Hepatocyte (in vitro differentiated cells): ENCODE measurements around the gene ALK. TPM values are rescaled to one million over a fixed set of nuclear protein-coding genes. Genes with fewer than 3 reads are reported as not detected.

Source experiments
- DNase-seq: peaks from one replicate; pipeline ENCODE4 v3.0.0-alpha.2; 2016; ENCODE audit warnings: low spot score
- H2AFZ ChIP-seq: fragments of 200-600 bp; sonication (generic); 2 replicates; pipeline ENCODE4 v1.6.0; 2016; ENCODE audit warnings: antibody characterized with exemption, mild to moderate bottlenecking
- H3K27ac ChIP-seq: fragments of 200-600 bp; sonication (generic); 2 replicates; pipeline ENCODE4 v1.5.1; 2016; ENCODE audit warnings: mild to moderate bottlenecking
- H3K27me3 ChIP-seq: fragments of 200-600 bp; sonication (generic); 2 replicates; pipeline ENCODE4 v1.6.1; 2016
- H3K36me3 ChIP-seq: fragments of 200-600 bp; sonication (generic); replicated peaks from 2 replicates; pipeline ENCODE4 v1.5.1; 2016; ENCODE audit warnings: low read depth; ENCODE audit not compliant: insufficient read depth
- H3K4me1 ChIP-seq: fragments of 200-600 bp; sonication (generic); 2 replicates; pipeline ENCODE4 v1.5.1; 2016; ENCODE audit warnings: mild to moderate bottlenecking, moderate library complexity; ENCODE audit not compliant: insufficient read depth
- H3K4me2 ChIP-seq: fragments of 200-600 bp; sonication (generic); 2 replicates; pipeline ENCODE4 v1.6.0; 2016
- H3K4me3 ChIP-seq: fragments of 200-600 bp; sonication (generic); 2 replicates; pipeline ENCODE4 v1.5.1; 2016; ENCODE audit warnings: mild to moderate bottlenecking
- H3K79me2 ChIP-seq: fragments of 200-600 bp; sonication (generic); 2 replicates; pipeline ENCODE4 v1.6.0; 2017; ENCODE audit warnings: mild to moderate bottlenecking
- H3K9me2 ChIP-seq: fragments of 200-600 bp; sonication (generic); replicated peaks from 2 replicates; pipeline ENCODE4 v1.6.0; 2017; ENCODE audit warnings: mild to moderate bottlenecking; ENCODE audit not compliant: insufficient read depth
- H3K9me3 ChIP-seq: fragments of 200-600 bp; sonication (generic); 2 replicates; pipeline ENCODE4 v1.5.1; 2016; ENCODE audit warnings: low read depth, mild to moderate bottlenecking
- H4K20me1 ChIP-seq: fragments of 200-600 bp; sonication (generic); 2 replicates; pipeline ENCODE4 v1.6.0; 2016; ENCODE audit warnings: mild to moderate bottlenecking; ENCODE audit not compliant: insufficient read depth, poor library complexity, severe bottlenecking
- EZH2 ChIP-seq: fragments of 200-600 bp; sonication (generic); IDR thresholded peaks from 2 replicates; pipeline ENCODE4 v1.6.1; 2016; ENCODE audit warnings: antibody characterized with exemption, mild to moderate bottlenecking, borderline replicate concordance
- EZH2phosphoT487 ChIP-seq: fragments of 200-600 bp; sonication (generic); IDR thresholded peaks from one replicate; pipeline ENCODE4 v1.6.1; 2018; ENCODE audit warnings: antibody characterized with exemption, mild to moderate bottlenecking, low read depth, moderate library complexity; ENCODE audit not compliant: unreplicated experiment, severe bottlenecking
- WGBS: methylation state at CpG from one replicate; pipeline ENCODE4 v1.1.6; 2016; ENCODE audit warnings: low lambda C conversion rate; ENCODE audit errors: missing lambda C conversion rate; 5-methylcytosine and 5-hydroxymethylcytosine counted together
- polyA plus RNA-seq: library from polyadenylated mRNA; unstranded; fragments of >200 nt; fragmentation: Nextera tagmentation; extraction: Ambion mirVana; gene quantifications from 2 replicates; pipeline ENCODE4 v1.2.1, GENCODE V29; 2016
- total RNA-seq: library from RNA; depleted of rRNA; stranded (reverse); fragments of >200 nt; gene quantifications from 2 replicates; pipeline ENCODE4 v1.2.3, GENCODE V29; 2014
- TF ChIP-seq, protein P1 (sequence below): fragments of 200-600 bp; sonication (generic); IDR thresholded peaks from 2 replicates; pipeline ENCODE4 v1.5.1; 2016; ENCODE audit warnings: antibody characterized with exemption, mild to moderate bottlenecking; ENCODE audit not compliant: poor library complexity

Gene ALK
- total and polyA plus RNA-seq, 2 experiments from 2014 or later: 0.16 to 0.27 TPM

GRCh38 chr2:29876374-29876773, 45.0 kb downstream of the ALK start:
- TF ChIP-seq, protein P1, sequence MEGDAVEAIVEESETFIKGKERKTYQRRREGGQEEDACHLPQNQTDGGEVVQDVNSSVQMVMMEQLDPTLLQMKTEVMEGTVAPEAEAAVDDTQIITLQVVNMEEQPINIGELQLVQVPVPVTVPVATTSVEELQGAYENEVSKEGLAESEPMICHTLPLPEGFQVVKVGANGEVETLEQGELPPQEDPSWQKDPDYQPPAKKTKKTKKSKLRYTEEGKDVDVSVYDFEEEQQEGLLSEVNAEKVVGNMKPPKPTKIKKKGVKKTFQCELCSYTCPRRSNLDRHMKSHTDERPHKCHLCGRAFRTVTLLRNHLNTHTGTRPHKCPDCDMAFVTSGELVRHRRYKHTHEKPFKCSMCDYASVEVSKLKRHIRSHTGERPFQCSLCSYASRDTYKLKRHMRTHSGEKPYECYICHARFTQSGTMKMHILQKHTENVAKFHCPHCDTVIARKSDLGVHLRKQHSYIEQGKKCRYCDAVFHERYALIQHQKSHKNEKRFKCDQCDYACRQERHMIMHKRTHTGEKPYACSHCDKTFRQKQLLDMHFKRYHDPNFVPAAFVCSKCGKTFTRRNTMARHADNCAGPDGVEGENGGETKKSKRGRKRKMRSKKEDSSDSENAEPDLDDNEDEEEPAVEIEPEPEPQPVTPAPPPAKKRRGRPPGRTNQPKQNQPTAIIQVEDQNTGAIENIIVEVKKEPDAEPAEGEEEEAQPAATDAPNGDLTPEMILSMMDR: no peak
- TF ChIP-seq EZH2 (no peak), EZH2phosphoT487 (no peak)
- no peak overlapping the region for H3K4me2 ChIP-seq
- no peak overlapping the region for H3K27ac ChIP-seq
- H2AFZ ChIP-seq: no peak overlapping the region
- no peaks in the 10 kb centered on the region for H3K79me2 ChIP-seq
- no peaks in the 10 kb centered on the region for H3K27me3 ChIP-seq
- no peaks in the 10 kb centered on the region for H3K4me1 ChIP-seq
- H3K4me3 ChIP-seq: no peak overlapping the region
- H3K36me3 ChIP-seq: no peaks in the 10 kb centered on the region
- DNase-seq: no peak
- no peaks in the 10 kb centered on the region for H3K9me2 ChIP-seq
- WGBS: 100% methylated on average over 4 of the region's 4 CpGs
- H3K9me3 ChIP-seq: no peaks in the 10 kb centered on the region
- H4K20me1 ChIP-seq: no peaks in the 10 kb centered on the region

GRCh38 chr2:29874745-29875144, 46.6 kb downstream of the ALK start:
- DNase-seq: no peak
- Histone ChIP-seq H3K9me3 (no peaks in the 10 kb centered on the region), H3K36me3 (no peaks in the 10 kb centered on the region), H3K4me1 (no peaks in the 10 kb centered on the region), H2AFZ (no peak overlapping the region), H3K9me2 (no peaks in the 10 kb centered on the region), H3K27me3 (no peaks in the 10 kb centered on the region), H3K27ac (no peak overlapping the region), H3K4me3 (no peak overlapping the region), H3K79me2 (no peaks in the 10 kb centered on the region), H3K4me2 (no peak overlapping the region), H4K20me1 (no peaks in the 10 kb centered on the region)
- TF ChIP-seq, protein P1: no peak
- TF ChIP-seq EZH2phosphoT487: no peak
- TF ChIP-seq EZH2: no peak
- WGBS: 87% methylated on average over 2 of the region's 2 CpGs

GRCh38 chr2:29872870-29873269, 48.5 kb downstream of the ALK start:
- DNase-seq: no peak
- Histone ChIP-seq H4K20me1 (no peaks in the 10 kb centered on the region), H3K9me2 (no peaks in the 10 kb centered on the region), H3K4me3 (no peak overlapping the region), H3K4me2 (no peak overlapping the region), H3K9me3 (no peaks in the 10 kb centered on the region), H3K4me1 (no peaks in the 10 kb centered on the region), H3K27ac (no peak overlapping the region), H3K27me3 (no peaks in the 10 kb centered on the region), H3K79me2 (no peaks in the 10 kb centered on the region), H3K36me3 (no peaks in the 10 kb centered on the region), H2AFZ (no peak overlapping the region)
- WGBS: 78% methylated on average over 1 of the region's 1 CpG
- TF ChIP-seq, protein P1: no peak
- TF ChIP-seq EZH2phosphoT487: no peak
- TF ChIP-seq EZH2: no peak

GRCh38 chr2:29871541-29871940, 49.8 kb downstream of the ALK start:
- DNase-seq: no peak
- TF ChIP-seq, protein P1: no peak
- TF ChIP-seq EZH2phosphoT487 (no peak), EZH2 (no peak)

More at GRCh38 chr2:29871541-29871940, 49.8 kb downstream of the ALK start:
- Histone ChIP-seq H4K20me1 (no peaks in the 10 kb centered on the region), H3K27me3 (no peaks in the 10 kb centered on the region), H3K4me2 (no peak overlapping the region), H3K79me2 (no peaks in the 10 kb centered on the region), H3K27ac (no peak overlapping the region), H3K4me1 (no peaks in the 10 kb centered on the region), H2AFZ (no peak overlapping the region), H3K9me3 (no peaks in the 10 kb centered on the region), H3K36me3 (no peaks in the 10 kb centered on the region), H3K9me2 (no peaks in the 10 kb centered on the region), H3K4me3 (no peak overlapping the region)
- WGBS: 86% methylated on average over 2 of the region's 2 CpGs
